ENCODE data around the gene RYR3. TPM values are rescaled to one million over a fixed set of nuclear protein-coding genes. Genes with fewer than 3 reads are reported as not detected.
A peak's percentile ranks its signal among the peaks of the same experiment; 100 is the strongest.

The RYR3 gene
- total and polyA plus RNA-seq, 7 donors, result 2.5 to 159 (median 24.0) TPM

DNA sequence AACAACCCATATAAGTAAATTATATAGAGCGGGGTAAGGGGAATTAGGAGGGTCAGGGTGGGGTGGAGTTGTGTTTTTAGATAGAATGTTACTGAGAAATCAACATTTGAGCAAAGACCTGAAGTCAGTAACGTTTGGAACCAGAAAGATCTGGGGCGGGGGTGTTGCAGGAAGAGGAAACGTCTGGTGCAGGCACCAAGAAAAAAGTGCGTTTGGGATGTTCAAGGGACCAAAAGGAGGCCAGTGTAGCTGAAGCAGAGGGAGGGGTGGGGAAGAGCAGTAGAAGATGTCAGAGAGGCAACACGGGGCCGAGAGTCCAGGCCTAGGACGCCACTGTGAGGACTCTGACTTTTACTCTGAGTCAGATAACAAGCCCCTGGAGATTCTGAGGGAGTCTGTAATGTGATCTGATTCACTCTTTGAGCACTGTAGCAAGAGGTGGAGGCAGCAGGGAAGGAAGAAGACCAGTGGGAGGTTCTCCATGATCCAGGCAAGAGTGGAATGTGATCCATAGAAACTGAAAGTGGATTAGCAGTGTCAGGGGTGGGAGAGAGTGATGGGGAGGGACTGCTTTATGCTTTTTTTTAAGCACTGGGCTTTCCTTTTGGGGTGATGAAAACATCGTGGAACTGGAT lies 478.3 kb downstream of the RYR3 start:
- Histone ChIP-seq H3K36me3 (ENCODE audit: insufficient read depth in 1 of 2, low read depth in 1 of 2) (peaks cover 0 to 37% of the 10 kb centered on the region in 2 donors), H3K4me3 (no peak overlapping the region), H3K4me1 (no peaks in the 10 kb centered on the region), H3K27ac (no peak overlapping the region), H3K27me3 (ENCODE audit: insufficient read depth in 3 of 3, low read length in 2 of 3) (no peaks in the 10 kb centered on the region), H3K9me3 (no peaks in the 10 kb centered on the region)
- no peak for DNase-seq
- intact Hi-C loops (cut with DNase I), result no loop called here
- ATAC-seq, result peak in 1 of 4 donors; percentile 46
- TF ChIP-seq, protein P1, sequence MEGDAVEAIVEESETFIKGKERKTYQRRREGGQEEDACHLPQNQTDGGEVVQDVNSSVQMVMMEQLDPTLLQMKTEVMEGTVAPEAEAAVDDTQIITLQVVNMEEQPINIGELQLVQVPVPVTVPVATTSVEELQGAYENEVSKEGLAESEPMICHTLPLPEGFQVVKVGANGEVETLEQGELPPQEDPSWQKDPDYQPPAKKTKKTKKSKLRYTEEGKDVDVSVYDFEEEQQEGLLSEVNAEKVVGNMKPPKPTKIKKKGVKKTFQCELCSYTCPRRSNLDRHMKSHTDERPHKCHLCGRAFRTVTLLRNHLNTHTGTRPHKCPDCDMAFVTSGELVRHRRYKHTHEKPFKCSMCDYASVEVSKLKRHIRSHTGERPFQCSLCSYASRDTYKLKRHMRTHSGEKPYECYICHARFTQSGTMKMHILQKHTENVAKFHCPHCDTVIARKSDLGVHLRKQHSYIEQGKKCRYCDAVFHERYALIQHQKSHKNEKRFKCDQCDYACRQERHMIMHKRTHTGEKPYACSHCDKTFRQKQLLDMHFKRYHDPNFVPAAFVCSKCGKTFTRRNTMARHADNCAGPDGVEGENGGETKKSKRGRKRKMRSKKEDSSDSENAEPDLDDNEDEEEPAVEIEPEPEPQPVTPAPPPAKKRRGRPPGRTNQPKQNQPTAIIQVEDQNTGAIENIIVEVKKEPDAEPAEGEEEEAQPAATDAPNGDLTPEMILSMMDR (IDR thresholded peaks at IDR 0.05), result no peak
- WGBS, 3 donors, result 35 to 40% (median 40%) methylated on average over 9 of the region's 9 CpGs

DNA sequence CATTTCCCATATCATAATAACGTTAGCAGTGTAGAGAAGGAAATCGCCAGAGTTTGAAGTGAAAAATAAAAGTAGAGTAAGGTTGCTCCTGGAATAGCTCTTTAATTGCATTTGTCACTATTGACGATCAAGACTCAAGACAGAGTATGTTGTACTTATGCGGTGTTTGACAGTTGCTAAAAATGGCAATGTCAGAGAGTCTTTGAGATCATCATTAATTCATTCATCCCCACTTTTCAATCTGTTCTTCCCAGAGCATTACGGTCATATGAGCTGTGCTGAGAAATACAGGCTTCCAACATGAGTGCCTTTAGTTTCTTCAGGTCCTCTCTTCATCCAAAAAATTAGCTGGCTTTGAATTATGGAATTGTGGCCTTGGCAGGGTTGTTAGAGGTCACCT lies 483.7 kb downstream of the RYR3 start:
- ATAC-seq (peak in 2 of 4 donors; percentile 40 to 56), DNase-seq (no peak)
- 73 to 83% (median 81%) methylated on average over 5 of the region's 5 CpGs for whole genome bisulfite sequencing, 3 donors
- no peak overlapping the region for H3K27ac ChIP-seq
- H3K4me3 ChIP-seq, result no peak overlapping the region
- TF ChIP-seq, protein P1 (IDR thresholded peaks at IDR 0.05), result no peak
- intact Hi-C loops (cut with DNase I), result no loop called here
- H3K36me3 ChIP-seq (ENCODE audit: insufficient read depth in 1 of 2, low read depth in 1 of 2), result peaks cover 0 to 5% of the 10 kb centered on the region in 2 donors
- H3K4me1 ChIP-seq, result no peaks in the 10 kb centered on the region
- no peaks in the 10 kb centered on the region for H3K27me3 ChIP-seq (ENCODE audit: insufficient read depth in 3 of 3, low read length in 2 of 3)
- H3K9me3 ChIP-seq, result no peaks in the 10 kb centered on the region

DNA sequence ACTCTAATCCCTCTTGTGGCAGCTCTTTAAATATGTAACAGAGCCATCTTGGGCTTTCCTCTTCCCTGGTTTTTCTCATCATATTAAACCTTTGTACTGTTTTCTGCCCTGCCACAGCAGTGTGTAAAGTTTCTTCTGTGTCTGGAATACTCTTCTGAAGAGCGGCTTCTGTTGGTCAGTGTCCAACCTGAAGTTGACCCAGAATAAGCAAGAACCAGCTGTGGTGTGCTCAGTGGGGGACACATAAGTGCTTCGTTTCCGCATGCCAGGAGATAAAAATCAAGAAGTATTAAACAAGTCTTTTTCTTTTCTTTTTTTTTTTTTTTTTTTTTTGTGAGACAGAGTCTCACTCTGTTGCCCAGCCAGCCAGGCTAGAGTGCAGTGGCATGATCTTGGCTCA lies 484.3 kb downstream of the RYR3 start:
- Histone ChIP-seq H3K36me3 (ENCODE audit: insufficient read depth in 1 of 2, low read depth in 1 of 2) (peaks cover 0 to 5% of the 10 kb centered on the region in 2 donors), H3K4me3 (no peak overlapping the region), H3K4me1 (no peaks in the 10 kb centered on the region), H3K27ac (no peak overlapping the region), H3K9me3 (no peaks in the 10 kb centered on the region), H3K27me3 (ENCODE audit: insufficient read depth in 3 of 3, low read length in 2 of 3) (no peaks in the 10 kb centered on the region)
- WGBS, 3 donors, result 58 to 69% (median 62%) methylated on average over 3 of the region's 3 CpGs
- intact Hi-C loops (cut with DNase I), result no loop called here
- TF ChIP-seq, protein P1 (IDR thresholded peaks at IDR 0.05), result no peak
- ATAC-seq (peak in 2 of 4 donors; percentile 10 to 14), DNase-seq (no peak)

DNA sequence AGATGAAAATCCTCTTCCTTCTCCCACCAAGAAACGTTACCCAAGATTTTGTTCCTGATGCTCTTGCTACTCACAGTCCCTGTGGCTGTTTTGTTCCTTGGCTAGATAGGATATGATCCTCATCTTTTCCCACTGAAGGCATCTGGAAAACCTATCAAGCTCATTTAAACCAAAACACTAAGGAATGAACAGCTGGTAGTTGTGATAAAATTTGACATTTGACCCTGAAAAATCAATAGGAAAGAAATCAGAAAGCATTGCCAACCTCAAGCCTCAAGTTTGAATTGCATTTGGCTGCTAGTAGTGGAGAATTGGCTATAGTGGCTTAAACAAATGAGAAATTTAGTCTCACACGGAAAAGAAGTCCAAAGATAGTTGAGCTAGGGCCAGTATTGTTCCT lies 486.9 kb downstream of the RYR3 start:
- peaks cover 0 to 5% of the 10 kb centered on the region in 2 donors for H3K36me3 ChIP-seq (ENCODE audit: insufficient read depth in 1 of 2, low read depth in 1 of 2)
- TF ChIP-seq, protein P1 (IDR thresholded peaks at IDR 0.05), result no peak
- peaks cover 11% of the 10 kb centered on the region for H3K4me1 ChIP-seq
- 44 to 48% (median 48%) methylated on average over 2 of the region's 2 CpGs for WGBS, 3 donors
- ATAC-seq (no peak), DNase-seq (no peak)
- no peak overlapping the region for H3K27ac ChIP-seq
- H3K27me3 ChIP-seq (ENCODE audit: insufficient read depth in 3 of 3, low read length in 2 of 3), result no peaks in the 10 kb centered on the region
- H3K9me3 ChIP-seq, result no peaks in the 10 kb centered on the region
- intact Hi-C loops (cut with DNase I), result no loop called here
- no peak overlapping the region for H3K4me3 ChIP-seq

DNA sequence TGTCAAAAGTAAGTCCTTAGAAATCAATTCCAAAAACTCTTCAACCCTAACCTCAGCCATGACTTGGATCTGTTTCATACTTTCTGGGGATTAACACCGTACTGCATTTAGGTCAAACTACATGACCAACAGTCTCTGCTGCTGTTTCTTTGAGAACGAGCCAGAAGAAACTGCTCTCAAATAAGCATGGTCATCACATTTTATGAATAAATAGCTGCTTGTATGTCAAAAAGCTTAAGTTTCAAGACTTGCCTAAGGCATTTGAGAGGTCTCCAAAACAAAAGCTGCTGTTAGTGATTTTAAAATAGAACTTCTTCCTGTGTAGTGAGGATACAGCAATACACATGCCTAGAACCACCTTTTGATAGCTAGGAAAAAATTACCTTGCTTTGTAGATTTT lies 491.2 kb downstream of the RYR3 start:
- DNase-seq (no peak), ATAC-seq (peak; percentile 75 to 93 (median 84))
- WGBS, 3 donors, result 6 to 22% (median 14%) methylated on average over 2 of the region's 2 CpGs
- TF ChIP-seq, protein P1 (IDR thresholded peaks at IDR 0.05), result no peak
- H3K4me1 ChIP-seq, result peaks cover 14% of the 10 kb centered on the region
- H3K27ac ChIP-seq, result peak overlapping the region; percentile 61
- H3K4me3 ChIP-seq, result no peak overlapping the region
- no peaks in the 10 kb centered on the region for H3K27me3 ChIP-seq (ENCODE audit: insufficient read depth in 3 of 3, low read length in 2 of 3)
- H3K36me3 ChIP-seq (ENCODE audit: insufficient read depth in 1 of 2, low read depth in 1 of 2), result peaks cover 0 to 8% of the 10 kb centered on the region in 2 donors
- intact Hi-C loops (cut with DNase I), result no loop called here
- H3K9me3 ChIP-seq, result no peaks in the 10 kb centered on the region

All from psoas muscle (tissue), 8 donors.